ENCODE results near the gene MARK1.

The MARK1 gene

DNA sequence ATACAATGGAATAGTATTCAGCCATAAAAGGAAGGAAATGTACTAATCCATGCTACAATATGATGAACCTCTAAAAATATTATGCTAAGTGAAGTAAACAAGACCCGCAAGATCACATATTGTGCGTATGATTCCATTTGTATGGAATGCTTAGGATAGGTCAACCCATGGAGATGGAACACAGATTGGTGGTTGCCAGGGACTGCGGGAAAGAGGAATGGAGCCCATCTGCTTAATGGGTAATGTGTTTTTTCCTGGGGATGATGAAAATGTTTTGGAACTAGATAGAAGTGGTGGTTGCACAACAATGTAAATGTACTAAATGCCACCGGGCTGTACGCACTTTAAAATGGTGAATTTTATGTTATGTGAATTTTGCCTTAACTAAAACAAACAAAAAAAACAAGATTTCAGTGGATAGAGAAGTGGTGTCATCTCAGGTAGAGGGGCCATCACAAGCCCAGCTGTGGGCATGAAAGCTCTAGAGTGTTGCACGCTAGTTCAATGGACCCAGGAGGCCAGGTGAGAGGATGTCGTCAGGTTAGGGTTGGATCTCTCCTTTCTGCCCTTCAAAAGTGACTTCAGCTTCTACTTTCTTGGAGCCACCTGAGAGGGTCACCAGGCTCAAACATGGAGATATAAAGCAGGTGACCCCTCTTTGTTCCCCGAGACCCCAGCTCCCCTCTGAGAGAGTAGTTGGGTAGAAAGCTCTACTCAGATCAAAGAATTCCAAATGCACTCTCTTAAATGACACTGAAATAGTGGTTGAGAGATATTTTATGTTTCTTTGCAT lies 164.7 kb downstream of the MARK1 start:
- TF ChIP-seq, protein P1, sequence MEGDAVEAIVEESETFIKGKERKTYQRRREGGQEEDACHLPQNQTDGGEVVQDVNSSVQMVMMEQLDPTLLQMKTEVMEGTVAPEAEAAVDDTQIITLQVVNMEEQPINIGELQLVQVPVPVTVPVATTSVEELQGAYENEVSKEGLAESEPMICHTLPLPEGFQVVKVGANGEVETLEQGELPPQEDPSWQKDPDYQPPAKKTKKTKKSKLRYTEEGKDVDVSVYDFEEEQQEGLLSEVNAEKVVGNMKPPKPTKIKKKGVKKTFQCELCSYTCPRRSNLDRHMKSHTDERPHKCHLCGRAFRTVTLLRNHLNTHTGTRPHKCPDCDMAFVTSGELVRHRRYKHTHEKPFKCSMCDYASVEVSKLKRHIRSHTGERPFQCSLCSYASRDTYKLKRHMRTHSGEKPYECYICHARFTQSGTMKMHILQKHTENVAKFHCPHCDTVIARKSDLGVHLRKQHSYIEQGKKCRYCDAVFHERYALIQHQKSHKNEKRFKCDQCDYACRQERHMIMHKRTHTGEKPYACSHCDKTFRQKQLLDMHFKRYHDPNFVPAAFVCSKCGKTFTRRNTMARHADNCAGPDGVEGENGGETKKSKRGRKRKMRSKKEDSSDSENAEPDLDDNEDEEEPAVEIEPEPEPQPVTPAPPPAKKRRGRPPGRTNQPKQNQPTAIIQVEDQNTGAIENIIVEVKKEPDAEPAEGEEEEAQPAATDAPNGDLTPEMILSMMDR (IDR thresholded peaks at IDR 0.05; ENCODE audit: borderline replicate concordance, extremely low read depth, low read length, poor library complexity, severe bottlenecking), result no peak
- no peak for TF ChIP-seq EZH2 (IDR thresholded peaks at IDR 0.05; ENCODE audit: borderline replicate concordance, low read depth, low read length, severe bottlenecking)
- Histone ChIP-seq H2AFZ (ENCODE audit: low read depth, low read length) (no peak overlapping the region), H3K36me3 (ENCODE audit: insufficient read depth, low read length) (no peaks in the 10 kb centered on the region), H3K27me3 (ENCODE audit: insufficient read depth, low read length, poor library complexity) (no peaks in the 10 kb centered on the region), H3K4me2 (ENCODE audit: insufficient read depth, low read length) (no peak overlapping the region), H3K79me2 (ENCODE audit: insufficient read depth, low read length) (no peaks in the 10 kb centered on the region), H3K27ac (ENCODE audit: low read length) (no peak overlapping the region), H3K4me3 (ENCODE audit: low read depth in 1 of 2, low read length in 2 of 2) (no peak overlapping the region), H3K9me3 (ENCODE audit: insufficient read depth, low read length, severe bottlenecking) (no peaks in the 10 kb centered on the region), H3K4me1 (ENCODE audit: insufficient read depth, low read length) (no peaks in the 10 kb centered on the region), H3K9ac (ENCODE audit: low read depth, low read length) (no peak overlapping the region), H4K20me1 (ENCODE audit: insufficient read depth, low read length) (no peaks in the 10 kb centered on the region)
- DNase-seq (no peak), ATAC-seq (ENCODE audit: insufficient read depth, low read depth) (no peak)

DNA sequence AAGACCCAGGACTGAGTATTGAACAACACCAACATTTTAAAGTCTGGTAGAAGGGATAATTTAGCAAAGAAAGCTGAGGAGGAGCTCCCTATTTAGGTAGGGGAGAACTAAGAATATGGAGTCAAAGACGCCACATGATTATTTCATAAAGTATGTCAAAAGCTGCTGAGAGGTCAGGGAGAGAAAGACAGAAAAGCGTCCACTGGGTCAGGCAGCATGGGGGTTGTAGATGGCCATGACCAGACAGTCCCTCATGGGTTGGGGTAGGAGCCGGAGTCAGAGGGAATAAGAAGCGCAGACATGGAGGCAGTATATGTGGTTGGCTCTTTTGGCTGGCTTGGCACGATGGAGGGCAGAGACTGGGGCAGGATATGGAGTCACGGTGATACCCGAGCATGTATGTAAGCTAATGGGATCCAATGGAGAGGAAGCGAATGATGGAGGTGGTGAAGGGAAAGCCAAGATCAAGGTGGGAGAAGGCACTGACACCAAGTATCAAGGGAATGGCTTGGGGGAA lies 167.0 kb downstream of the MARK1 start:
- Histone ChIP-seq H3K79me2 (ENCODE audit: insufficient read depth, low read length) (no peaks in the 10 kb centered on the region), H3K27ac (ENCODE audit: low read length) (no peak overlapping the region), H3K4me2 (ENCODE audit: insufficient read depth, low read length) (no peak overlapping the region), H3K27me3 (ENCODE audit: insufficient read depth, low read length, poor library complexity) (no peaks in the 10 kb centered on the region), H2AFZ (ENCODE audit: low read depth, low read length) (no peak overlapping the region), H3K9ac (ENCODE audit: low read depth, low read length) (no peak overlapping the region), H3K36me3 (ENCODE audit: insufficient read depth, low read length) (no peaks in the 10 kb centered on the region), H3K4me1 (ENCODE audit: insufficient read depth, low read length) (no peaks in the 10 kb centered on the region), H3K9me3 (ENCODE audit: insufficient read depth, low read length, severe bottlenecking) (no peaks in the 10 kb centered on the region), H3K4me3 (ENCODE audit: low read depth in 1 of 2, low read length in 2 of 2) (no peak overlapping the region), H4K20me1 (ENCODE audit: insufficient read depth, low read length) (no peaks in the 10 kb centered on the region)
- no peak for TF ChIP-seq EZH2 (IDR thresholded peaks at IDR 0.05; ENCODE audit: borderline replicate concordance, low read depth, low read length, severe bottlenecking)
- TF ChIP-seq, protein P1 (IDR thresholded peaks at IDR 0.05; ENCODE audit: borderline replicate concordance, extremely low read depth, low read length, poor library complexity, severe bottlenecking), result no peak
- DNase-seq (no peak), ATAC-seq (ENCODE audit: insufficient read depth, low read depth) (no peak)

DNA sequence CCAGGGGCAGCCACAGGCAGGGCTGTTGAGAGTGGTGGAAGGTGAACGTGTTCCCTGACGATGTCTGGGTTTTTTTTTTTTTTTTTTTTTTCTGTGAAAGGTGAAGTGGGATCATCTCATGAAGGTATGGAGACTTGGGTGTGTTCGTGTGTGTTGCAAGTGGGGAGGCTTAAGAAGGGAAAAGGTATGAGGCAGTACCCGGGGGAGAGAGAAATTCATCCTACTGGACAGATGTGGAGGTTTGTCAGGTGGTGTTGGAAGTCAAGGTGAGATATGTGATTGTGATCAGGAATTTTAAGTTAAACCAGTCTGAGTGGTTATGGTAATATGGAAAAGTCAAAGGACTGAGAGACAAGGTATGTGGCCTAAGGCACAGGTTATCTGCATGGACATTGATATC lies 167.5 kb downstream of the MARK1 start:
- Histone ChIP-seq H3K36me3 (ENCODE audit: insufficient read depth, low read length) (no peaks in the 10 kb centered on the region), H4K20me1 (ENCODE audit: insufficient read depth, low read length) (no peaks in the 10 kb centered on the region), H3K4me1 (ENCODE audit: insufficient read depth, low read length) (no peaks in the 10 kb centered on the region), H3K9me3 (ENCODE audit: insufficient read depth, low read length, severe bottlenecking) (no peaks in the 10 kb centered on the region), H3K9ac (ENCODE audit: low read depth, low read length) (no peak overlapping the region), H2AFZ (ENCODE audit: low read depth, low read length) (no peak overlapping the region), H3K79me2 (ENCODE audit: insufficient read depth, low read length) (no peaks in the 10 kb centered on the region), H3K27me3 (ENCODE audit: insufficient read depth, low read length, poor library complexity) (no peaks in the 10 kb centered on the region), H3K4me3 (ENCODE audit: low read depth in 1 of 2, low read length in 2 of 2) (no peak overlapping the region), H3K27ac (ENCODE audit: low read length) (no peak overlapping the region), H3K4me2 (ENCODE audit: insufficient read depth, low read length) (no peak overlapping the region)
- DNase-seq, result no peak
- TF ChIP-seq, protein P1 (IDR thresholded peaks at IDR 0.05; ENCODE audit: borderline replicate concordance, extremely low read depth, low read length, poor library complexity, severe bottlenecking), result no peak
- no peak for ATAC-seq (ENCODE audit: insufficient read depth, low read depth)

Data from DND-41 (cell line).